Measurements from ENCODE around the gene CYTH4. TPM values are rescaled to one million over a fixed set of nuclear protein-coding genes. Genes with fewer than 3 reads are reported as not detected.

Gene CYTH4
- total and polyA plus RNA-seq, 5 donors: 2.6 to 7.0 (median 5.5) TPM

- ATAC-seq (no peak), DNase-seq (no peak)
- H3K4me1 ChIP-seq (ENCODE audit: control insufficient read depth, insufficient read depth, low read length): no peaks in the 10 kb centered on the region
- no peaks in the 10 kb centered on the region for H3K27me3 ChIP-seq (ENCODE audit: control insufficient read depth, insufficient read depth)
- intact Hi-C loops (cut with DNase I): no loop called here
- no peak overlapping the region for H3K27ac ChIP-seq (ENCODE audit: low read length)
- no peaks in the 10 kb centered on the region for H3K9me3 ChIP-seq (ENCODE audit: control insufficient read depth, low read length)
- WGBS: 3% methylated on average over 50 of the region's 50 CpGs
- H3K4me3 ChIP-seq (ENCODE audit: low read length): no peak overlapping the region
Measured at GRCh38 chr22:37334859-37335805, 52.8 kb downstream of the CYTH4 start.

GRCh38 chr22:37335806-37336199 is 53.5 kb downstream of the CYTH4 start:
- WGBS: 20% methylated on average over 7 of the region's 7 CpGs
- DNase-seq: no peak
- Histone ChIP-seq H3K4me3 (ENCODE audit: low read length) (no peak overlapping the region), H3K9me3 (ENCODE audit: control insufficient read depth, low read length) (no peaks in the 10 kb centered on the region), H3K4me1 (ENCODE audit: control insufficient read depth, insufficient read depth, low read length) (no peaks in the 10 kb centered on the region), H3K27ac (ENCODE audit: low read length) (no peak overlapping the region), H3K27me3 (ENCODE audit: control insufficient read depth, insufficient read depth) (no peaks in the 10 kb centered on the region)
- no peak for ATAC-seq
- intact Hi-C loops (cut with DNase I): no loop called here

GRCh38 chr22:37336579-37336978 is 54.3 kb downstream of the CYTH4 start:
- no peaks in the 10 kb centered on the region for H3K4me1 ChIP-seq (ENCODE audit: control insufficient read depth, insufficient read depth, low read length)
- DNase-seq (no peak), ATAC-seq (no peak)
- H3K27ac ChIP-seq (ENCODE audit: low read length): no peak overlapping the region
- intact Hi-C loops (cut with DNase I): no loop called here
- 66% methylated on average over 8 of the region's 8 CpGs for WGBS
- no peaks in the 10 kb centered on the region for H3K27me3 ChIP-seq (ENCODE audit: control insufficient read depth, insufficient read depth)
- no peak overlapping the region for H3K4me3 ChIP-seq (ENCODE audit: low read length)
- no peaks in the 10 kb centered on the region for H3K9me3 ChIP-seq (ENCODE audit: control insufficient read depth, low read length)

GRCh38 chr22:37337204-37337943 is 55.1 kb downstream of the CYTH4 start:
- H3K27ac ChIP-seq (ENCODE audit: low read length): no peak overlapping the region
- intact Hi-C loops (cut with DNase I): no loop called here
- H3K4me1 ChIP-seq (ENCODE audit: control insufficient read depth, insufficient read depth, low read length): no peaks in the 10 kb centered on the region
- H3K9me3 ChIP-seq (ENCODE audit: control insufficient read depth, low read length): no peaks in the 10 kb centered on the region
- ATAC-seq: no peak
- WGBS: 72% methylated on average over 8 of the region's 8 CpGs
- no peak overlapping the region for H3K4me3 ChIP-seq (ENCODE audit: low read length)
- DNase-seq: no peak
- H3K27me3 ChIP-seq (ENCODE audit: control insufficient read depth, insufficient read depth): no peaks in the 10 kb centered on the region

- intact Hi-C loops (cut with DNase I): no loop called here
- DNase-seq: no peak
- no peaks in the 10 kb centered on the region for H3K4me1 ChIP-seq (ENCODE audit: control insufficient read depth, insufficient read depth, low read length)
- H3K27ac ChIP-seq (ENCODE audit: low read length): no peak overlapping the region
- WGBS: 91% methylated on average over 10 of the region's 10 CpGs
- ATAC-seq: no peak
- H3K4me3 ChIP-seq (ENCODE audit: low read length): no peak overlapping the region
- no peaks in the 10 kb centered on the region for H3K27me3 ChIP-seq (ENCODE audit: control insufficient read depth, insufficient read depth)
- no peaks in the 10 kb centered on the region for H3K9me3 ChIP-seq (ENCODE audit: control insufficient read depth, low read length)
Measured at GRCh38 chr22:37338539-37339246, 56.4 kb downstream of the CYTH4 start.

GRCh38 chr22:37340331-37341262 is 58.3 kb downstream of the CYTH4 start:
- Histone ChIP-seq H3K4me3 (ENCODE audit: low read length) (no peak overlapping the region), H3K27me3 (ENCODE audit: control insufficient read depth, insufficient read depth) (no peaks in the 10 kb centered on the region), H3K27ac (ENCODE audit: low read length) (no peak overlapping the region), H3K4me1 (ENCODE audit: control insufficient read depth, insufficient read depth, low read length) (peaks cover under 1% of the 10 kb centered on the region), H3K9me3 (ENCODE audit: control insufficient read depth, low read length) (no peaks in the 10 kb centered on the region)
- ATAC-seq (no peak), DNase-seq (no peak)
- WGBS: 42% methylated on average over 24 of the region's 24 CpGs
- intact Hi-C loops (cut with DNase I): no loop called here

GRCh38 chr22:37342065-37342464 is 59.8 kb downstream of the CYTH4 start:
- Histone ChIP-seq H3K9me3 (ENCODE audit: control insufficient read depth, low read length) (no peaks in the 10 kb centered on the region), H3K4me1 (ENCODE audit: control insufficient read depth, insufficient read depth, low read length) (peaks cover 2% of the 10 kb centered on the region), H3K4me3 (ENCODE audit: low read length) (no peak overlapping the region), H3K27ac (ENCODE audit: low read length) (no peak overlapping the region), H3K27me3 (ENCODE audit: control insufficient read depth, insufficient read depth) (no peaks in the 10 kb centered on the region)
- no peak for ATAC-seq
- WGBS: 71% methylated on average over 6 of the region's 6 CpGs
- DNase-seq: no peak
- intact Hi-C loops (cut with DNase I): no loop called here

- WGBS: 39% methylated on average over 11 of the region's 11 CpGs
- H3K27me3 ChIP-seq (ENCODE audit: control insufficient read depth, insufficient read depth): no peaks in the 10 kb centered on the region
- no peak for ATAC-seq
Measured at GRCh38 chr22:37343348-37343747, 61.0 kb downstream of the CYTH4 start.

GRCh38 chr22:37343863-37344734 is 61.8 kb downstream of the CYTH4 start:
- no peaks in the 10 kb centered on the region for H3K27me3 ChIP-seq (ENCODE audit: control insufficient read depth, insufficient read depth)
- intact Hi-C loops (cut with DNase I): no loop called here
- no peak for ATAC-seq
- H3K27ac ChIP-seq (ENCODE audit: low read length): no peak overlapping the region
- H3K4me3 ChIP-seq (ENCODE audit: low read length): no peak overlapping the region
- no peaks in the 10 kb centered on the region for H3K9me3 ChIP-seq (ENCODE audit: control insufficient read depth, low read length)
- DNase-seq: no peak
- peaks cover 2% of the 10 kb centered on the region for H3K4me1 ChIP-seq (ENCODE audit: control insufficient read depth, insufficient read depth, low read length)
- 68% methylated on average over 17 of the region's 17 CpGs for WGBS

More at GRCh38 chr22:37343348-37343747, 61.0 kb downstream of the CYTH4 start:
- Histone ChIP-seq H3K9me3 (ENCODE audit: control insufficient read depth, low read length) (no peaks in the 10 kb centered on the region), H3K4me3 (ENCODE audit: low read length) (no peak overlapping the region), H3K27ac (ENCODE audit: low read length) (no peak overlapping the region), H3K4me1 (ENCODE audit: control insufficient read depth, insufficient read depth, low read length) (peaks cover 2% of the 10 kb centered on the region)
- intact Hi-C loops (cut with DNase I): no loop called here
- no peak for DNase-seq

All from right cardiac atrium (tissue), 5 donors.